A673 (cell line): ENCODE data around the gene VRK2.

Experiments used
- EZH2 ChIP-seq: fragments of 200-600 bp; sonication (generic); IDR thresholded peaks from 2 replicates; pipeline ENCODE4 v1.6.1; 2017; ENCODE audit warnings: borderline replicate concordance, low read depth, mild to moderate bottlenecking, mixed read lengths, antibody characterized with exemption, low read length; ENCODE audit not compliant: poor library complexity, severe bottlenecking
- TF ChIP-seq, protein P1 (sequence below): fragments of 300-800, 200-600 bp; sonication (generic); conservative IDR thresholded peaks from 2 replicates; pipeline ENCODE4 v1.5.1; 2017; ENCODE audit warnings: low read depth, mild to moderate bottlenecking, antibody characterized with exemption, low read length, moderate library complexity, mixed read lengths

DNA sequence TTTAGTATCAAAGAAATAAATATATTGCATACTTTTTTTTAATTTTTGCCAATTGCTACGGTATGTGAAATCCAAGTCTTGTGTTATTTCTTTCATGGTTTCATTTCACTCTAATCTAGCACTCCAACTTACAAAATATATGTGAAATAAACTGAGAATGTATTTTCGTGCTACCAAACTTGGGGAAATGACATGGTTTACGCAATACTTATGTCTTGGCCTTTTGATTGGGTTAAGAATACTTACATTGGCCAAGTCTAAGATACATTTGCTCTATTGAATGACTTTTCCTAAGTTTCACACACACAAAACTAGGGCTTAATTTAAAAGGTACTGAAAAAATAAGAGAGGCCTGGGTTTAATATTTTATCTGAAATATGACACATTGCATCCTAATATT lies 80.5 kb downstream of the VRK2 start:
- TF ChIP-seq, protein P1, sequence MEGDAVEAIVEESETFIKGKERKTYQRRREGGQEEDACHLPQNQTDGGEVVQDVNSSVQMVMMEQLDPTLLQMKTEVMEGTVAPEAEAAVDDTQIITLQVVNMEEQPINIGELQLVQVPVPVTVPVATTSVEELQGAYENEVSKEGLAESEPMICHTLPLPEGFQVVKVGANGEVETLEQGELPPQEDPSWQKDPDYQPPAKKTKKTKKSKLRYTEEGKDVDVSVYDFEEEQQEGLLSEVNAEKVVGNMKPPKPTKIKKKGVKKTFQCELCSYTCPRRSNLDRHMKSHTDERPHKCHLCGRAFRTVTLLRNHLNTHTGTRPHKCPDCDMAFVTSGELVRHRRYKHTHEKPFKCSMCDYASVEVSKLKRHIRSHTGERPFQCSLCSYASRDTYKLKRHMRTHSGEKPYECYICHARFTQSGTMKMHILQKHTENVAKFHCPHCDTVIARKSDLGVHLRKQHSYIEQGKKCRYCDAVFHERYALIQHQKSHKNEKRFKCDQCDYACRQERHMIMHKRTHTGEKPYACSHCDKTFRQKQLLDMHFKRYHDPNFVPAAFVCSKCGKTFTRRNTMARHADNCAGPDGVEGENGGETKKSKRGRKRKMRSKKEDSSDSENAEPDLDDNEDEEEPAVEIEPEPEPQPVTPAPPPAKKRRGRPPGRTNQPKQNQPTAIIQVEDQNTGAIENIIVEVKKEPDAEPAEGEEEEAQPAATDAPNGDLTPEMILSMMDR = no peak
- no peak for TF ChIP-seq EZH2
